Caco-2 (cell line): ENCODE data around the gene CSRP1. TPM values are rescaled to one million over a fixed set of nuclear protein-coding genes. Genes with fewer than 3 reads are reported as not detected.

Experiments used
- BruUV-seq: library from RNA; stranded (reverse); fragments of 400-500 nt; replicated peaks from 2 replicates; lab custom pipeline; 2021; lab: Mats Ljungman, UMichigan
- CTCF ChIA-PET: fragments of 300-600 bp; sonication (Branson Sonifier 250); formaldehyde crosslinking; loops from one replicate; lab custom pipeline; 2022; ENCODE audit warnings: antibody characterized with exemption; lab: Charles Lee
- POLR2A ChIA-PET: fragments of 300-600 bp; sonication (Branson Sonifier 250); formaldehyde crosslinking; loops from one replicate; lab custom pipeline; 2022; ENCODE audit warnings: antibody characterized with exemption; lab: Charles Lee
- DNase-seq, 2 experiments: peaks; one replicate each; pipeline versions ENCODE4 v3.0.0 to v3.0.0-alpha.2; 2020 to 2022
- H3K27me3 ChIP-seq: replicated peaks from 2 replicates; pipeline ENCODE4 v1.6.0; 2011; ENCODE audit warnings: low read length; ENCODE audit not compliant: control insufficient read depth, insufficient read depth
- H3K36me3 ChIP-seq: 2 replicates; pipeline ENCODE4 v1.5.1; 2011; ENCODE audit warnings: low read length; ENCODE audit not compliant: control insufficient read depth, insufficient read depth
- H3K4me1 ChIP-seq: fragments of 250-450 bp; sonication (Bioruptor Pico); 2 replicates; pipeline ENCODE4 v1.5.1; 2020; ENCODE audit warnings: mild to moderate bottlenecking
- H3K4me3 ChIP-seq: 2 replicates; pipeline ENCODE4 v1.5.1; 2011; ENCODE audit warnings: low read depth, mild to moderate bottlenecking, control low read depth, low read length
- H3K9me3 ChIP-seq: fragments of 250-450 bp; sonication (Bioruptor Pico); 2 replicates; pipeline ENCODE4 v1.5.1; 2020; ENCODE audit warnings: mild to moderate bottlenecking, moderate library complexity
- H3K27ac Mint-ChIP-seq: one replicate; pipeline ENCODE4 v1.8.0; 2022; ENCODE audit warnings: mixed read lengths; ENCODE audit not compliant: unreplicated experiment
- H3K27me3 Mint-ChIP-seq: one replicate; pipeline ENCODE4 v1.8.0; 2022; ENCODE audit warnings: mixed read lengths; ENCODE audit not compliant: insufficient read depth, unreplicated experiment
- H3K36me3 Mint-ChIP-seq: one replicate; pipeline ENCODE4 v1.8.0; 2022; ENCODE audit warnings: mild to moderate bottlenecking, mixed read lengths; ENCODE audit not compliant: insufficient read depth, unreplicated experiment
- H3K4me1 Mint-ChIP-seq: one replicate; pipeline ENCODE4 v1.8.0; 2022; ENCODE audit warnings: low read depth, mixed read lengths; ENCODE audit not compliant: unreplicated experiment
- H3K4me3 Mint-ChIP-seq: one replicate; pipeline ENCODE4 v1.8.0; 2022; ENCODE audit warnings: mild to moderate bottlenecking, moderate library complexity, mixed read lengths; ENCODE audit not compliant: unreplicated experiment
- H3K9me3 Mint-ChIP-seq: one replicate; pipeline ENCODE4 v1.8.0; 2022; ENCODE audit warnings: mixed read lengths; ENCODE audit not compliant: unreplicated experiment
- CTCF ChIP-seq, 2 experiments: fragments of 200-600 bp in 1 of 2; IDR thresholded peaks; 1 replicate in 1 of 2; 2 replicates in 1 of 2; pipeline versions ENCODE4 v1.5.1 to v1.8.0; 2011 to 2022; ENCODE audit warnings: antibody characterized with exemption in 1 of 2, control low read depth in 1 of 2, inconsistent platforms in 1 of 2, low read depth in 1 of 2, low read length in 1 of 2, mild to moderate bottlenecking in 1 of 2, moderate library complexity in 1 of 2; ENCODE audit not compliant: insufficient read depth in 1 of 2, severe bottlenecking in 1 of 2, unreplicated experiment in 1 of 2
- intact Hi-C: fragments of 100-400 bp; cut with micrococcal nuclease; formaldehyde crosslinking; loops from one replicate; pipeline ENCODE4 v1.10.0; 2022; ENCODE audit not compliant: unreplicated experiment
- total RNA-seq: library from RNA; stranded (reverse); gene quantifications from 2 replicates; pipeline ENCODE4 v1.2.3, GENCODE V29; 2022

Gene CSRP1
- total RNA-seq, 1 experiment from 2014 or later = 60.0 TPM

- DNase-seq = no peak
- no peak for TF ChIP-seq CTCF (IDR thresholded peaks at IDR 0.05; ENCODE audit: insufficient read depth in 1 of 2, low read depth in 1 of 2, low read length in 1 of 2, severe bottlenecking in 1 of 2, unreplicated experiment in 1 of 2)
- intact Hi-C loops = no loop called here
- Histone ChIP-seq H3K9me3 (no peaks in the 10 kb centered on the region), H3K27me3 (no peaks in the 10 kb centered on the region), H3K4me1 (peaks cover 48% of the 10 kb centered on the region), H3K4me3 (no peak overlapping the region), H3K36me3 (no peaks in the 10 kb centered on the region)
- no peaks in the 10 kb centered on the region for H3K36me3 Mint-ChIP-seq
- no TSS peak for BruUV-seq
- no peak overlapping the region for H3K27ac Mint-ChIP-seq
- H3K27me3 Mint-ChIP-seq = no peaks in the 10 kb centered on the region
- POLR2A ChIA-PET = no interaction called here
- no peak overlapping the region for H3K4me3 Mint-ChIP-seq
- no peaks in the 10 kb centered on the region for H3K9me3 Mint-ChIP-seq
- CTCF ChIA-PET = interaction anchor here (0.6 kb wide), 1 partner anchor 94 kb away, joined by 3 read pairs; no protein-coding TSS in a partner anchor
- peaks cover 37% of the 10 kb centered on the region for H3K4me1 Mint-ChIP-seq
These were observed 3.8 kb upstream of the CSRP1 start for GRCh38 chr1:201510734-201511133.

GRCh38 chr1:201509601-201510374 is 2.9 kb upstream of the CSRP1 start:
- Histone ChIP-seq H3K4me1 (peaks cover 48% of the 10 kb centered on the region), H3K27me3 (no peaks in the 10 kb centered on the region), H3K9me3 (no peaks in the 10 kb centered on the region), H3K4me3 (no peak overlapping the region), H3K36me3 (no peaks in the 10 kb centered on the region)
- Mint-ChIP-seq H3K9me3 (no peaks in the 10 kb centered on the region), H3K4me3 (no peak overlapping the region), H3K27me3 (no peaks in the 10 kb centered on the region), H3K27ac (peak overlapping the region; percentile 57), H3K4me1 (peaks cover 37% of the 10 kb centered on the region), H3K36me3 (no peaks in the 10 kb centered on the region)
- ChIA-PET POLR2A (no interaction called here), CTCF (interaction anchor here (1.5 kb wide), 1 partner anchor 28 kb away, joined by 4 read pairs; no protein-coding TSS in a partner anchor)
- no peak for DNase-seq
- intact Hi-C loops = no loop called here
- BruUV-seq = no TSS peak
- no peak for TF ChIP-seq CTCF (IDR thresholded peaks at IDR 0.05; ENCODE audit: insufficient read depth in 1 of 2, low read depth in 1 of 2, low read length in 1 of 2, severe bottlenecking in 1 of 2, unreplicated experiment in 1 of 2)

- ChIA-PET CTCF (interaction anchor here (1.5 kb wide), 1 partner anchor 27 kb away, joined by 4 read pairs; no protein-coding TSS in a partner anchor), POLR2A (no interaction called here)
- no peaks in the 10 kb centered on the region for H3K9me3 Mint-ChIP-seq
- peaks cover 1% of the 10 kb centered on the region for H3K36me3 Mint-ChIP-seq
- no peaks in the 10 kb centered on the region for H3K27me3 ChIP-seq
- TF ChIP-seq CTCF (IDR thresholded peaks at IDR 0.05; ENCODE audit: insufficient read depth in 1 of 2, low read depth in 1 of 2, low read length in 1 of 2, severe bottlenecking in 1 of 2, unreplicated experiment in 1 of 2) = no peak
- no peak overlapping the region for H3K4me3 Mint-ChIP-seq
- DNase-seq = no peak
- H3K9me3 ChIP-seq = no peaks in the 10 kb centered on the region
- peaks cover 48% of the 10 kb centered on the region for H3K4me1 ChIP-seq
- no peak overlapping the region for H3K4me3 ChIP-seq
- no peaks in the 10 kb centered on the region for H3K27me3 Mint-ChIP-seq
- H3K27ac Mint-ChIP-seq = no peak overlapping the region
- BruUV-seq = no TSS peak
- H3K4me1 Mint-ChIP-seq = peaks cover 29% of the 10 kb centered on the region
- intact Hi-C loops = no loop called here
- no peaks in the 10 kb centered on the region for H3K36me3 ChIP-seq
These were observed 1.9 kb upstream of the CSRP1 start for GRCh38 chr1:201508809-201509208.
